ENCODE results near the gene CIPC.

The CIPC gene

DNA sequence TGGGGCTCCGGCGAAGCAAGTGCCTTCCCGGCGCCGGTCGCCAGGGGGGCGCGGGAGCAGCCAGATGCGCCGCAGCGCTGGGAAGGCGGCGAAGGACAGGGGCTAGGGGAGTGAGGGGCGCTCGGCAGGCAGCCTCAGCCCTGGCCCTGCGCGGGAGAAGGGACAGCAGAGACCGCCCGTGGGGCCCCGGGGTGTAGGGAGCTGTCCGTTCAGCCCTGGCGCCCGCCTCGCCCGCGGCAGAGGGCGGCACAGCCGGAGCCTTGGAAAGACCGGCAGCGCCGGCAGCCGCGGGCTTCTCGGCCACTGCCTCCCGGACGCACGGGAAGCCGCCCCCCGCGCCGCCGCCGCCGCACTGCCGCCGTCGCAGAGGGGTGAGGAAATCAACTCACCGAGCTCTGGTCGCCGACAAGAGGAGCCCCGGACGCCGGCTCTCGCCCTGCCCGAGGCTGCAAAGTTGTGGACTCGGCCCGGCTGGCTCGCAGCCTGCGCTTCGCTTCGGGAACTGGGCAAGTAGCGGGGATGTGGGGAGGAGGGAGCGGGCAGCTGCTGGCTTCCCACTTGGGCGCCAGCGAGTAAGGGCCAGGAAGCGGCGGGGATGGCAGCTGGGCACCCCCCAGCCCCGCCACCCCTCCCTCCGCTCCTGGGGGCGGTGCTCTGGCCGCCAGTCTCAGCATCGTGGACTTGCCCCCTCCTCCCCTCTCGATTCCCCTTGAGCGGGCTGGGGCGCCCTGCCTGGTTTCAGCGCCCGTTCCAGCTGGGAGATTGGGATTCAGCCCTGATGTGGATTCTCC is 43.4 kb downstream of the CIPC start, which contains the start of gene ZDHHC22:
TSS of gene ZDHHC22 (minus strand) at position 578 of the 791 bp plus-strand sequence. CDS start 2,053 bp downstream, outside the sequence.
- no peaks in the 10 kb centered on the region for H3K79me2 ChIP-seq (ENCODE audit: insufficient read depth, low read length)
- no peaks in the 10 kb centered on the region for H3K27me3 ChIP-seq (ENCODE audit: low read length)

DNA sequence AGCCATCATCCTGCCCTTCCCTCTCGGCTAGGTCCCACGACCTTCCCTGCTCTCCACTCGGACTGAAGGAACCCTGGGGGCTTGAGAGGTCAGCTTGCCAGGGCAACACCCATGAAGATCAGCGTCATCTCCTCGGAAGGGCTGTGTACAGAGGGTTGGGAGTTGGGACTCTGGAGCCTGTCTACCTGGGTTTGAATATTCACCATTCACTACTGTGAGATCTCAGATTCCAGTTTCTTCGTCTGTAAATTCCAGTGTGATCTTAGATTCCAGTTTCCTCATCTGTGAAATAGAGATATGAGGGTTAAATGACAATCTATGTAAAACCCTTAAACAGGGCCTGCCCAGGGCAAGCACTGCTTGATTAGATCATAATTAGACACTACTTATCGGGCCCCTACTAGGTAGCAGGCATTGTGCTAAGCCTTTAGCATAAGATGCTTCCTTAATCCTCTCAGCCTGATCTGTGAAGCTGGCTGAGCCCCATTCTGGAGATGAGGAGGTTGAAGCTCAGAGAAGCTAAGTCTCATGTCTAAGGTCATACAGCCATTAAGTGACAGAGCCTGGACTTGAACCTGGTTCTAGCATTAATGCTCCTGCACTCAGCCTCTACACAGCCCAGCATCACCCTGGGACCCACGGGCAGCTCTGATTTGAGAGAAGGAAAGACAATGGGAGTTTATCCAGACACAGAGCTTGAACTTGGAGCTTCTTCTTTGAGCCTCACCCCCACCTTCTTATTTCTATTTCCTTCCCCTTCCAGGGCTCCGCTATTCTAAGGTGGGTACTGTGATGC is 44.1 kb downstream of the CIPC start:
- no peaks in the 10 kb centered on the region for H4K20me1 ChIP-seq (ENCODE audit: low read depth, low read length)
- no peak overlapping the region for H3K9ac ChIP-seq (ENCODE audit: low read length)

More for the DNA sequence above, 43.4 kb downstream of the CIPC start, which contains the start of gene ZDHHC22:
- Histone ChIP-seq H3K4me3 (ENCODE audit: insufficient read depth, low read length, poor library complexity, severe bottlenecking) (no peak within 1 kb of the TSS), H3K9me3 (ENCODE audit: insufficient read depth, low read length) (no peaks in the 10 kb centered on the region), H3K9ac (ENCODE audit: low read length) (no peak within 1 kb of the TSS), H3F3A (ENCODE audit: insufficient read depth) (no peaks in the 10 kb centered on the region), H3K36me3 (ENCODE audit: low read length) (no peaks in the 10 kb centered on the region), H3K9me2 (replicated peaks; ENCODE audit: insufficient read depth, low read length) (no peaks in the 10 kb centered on the region), H2AFZ (ENCODE audit: low read depth, low read length, severe bottlenecking) (no peak within 1 kb of the TSS), H3K27ac (ENCODE audit: low read depth, low read length) (no peak within 1 kb of the TSS), H3K4me2 (ENCODE audit: low read depth, low read length, poor library complexity, severe bottlenecking) (no peak within 1 kb of the TSS), H4K20me1 (ENCODE audit: low read depth, low read length) (no peaks in the 10 kb centered on the region)
- no peak for TF ChIP-seq EZH2phosphoT487 (conservative IDR thresholded peaks at IDR 0.05; ENCODE audit: low read length)
- TF ChIP-seq, protein P1, sequence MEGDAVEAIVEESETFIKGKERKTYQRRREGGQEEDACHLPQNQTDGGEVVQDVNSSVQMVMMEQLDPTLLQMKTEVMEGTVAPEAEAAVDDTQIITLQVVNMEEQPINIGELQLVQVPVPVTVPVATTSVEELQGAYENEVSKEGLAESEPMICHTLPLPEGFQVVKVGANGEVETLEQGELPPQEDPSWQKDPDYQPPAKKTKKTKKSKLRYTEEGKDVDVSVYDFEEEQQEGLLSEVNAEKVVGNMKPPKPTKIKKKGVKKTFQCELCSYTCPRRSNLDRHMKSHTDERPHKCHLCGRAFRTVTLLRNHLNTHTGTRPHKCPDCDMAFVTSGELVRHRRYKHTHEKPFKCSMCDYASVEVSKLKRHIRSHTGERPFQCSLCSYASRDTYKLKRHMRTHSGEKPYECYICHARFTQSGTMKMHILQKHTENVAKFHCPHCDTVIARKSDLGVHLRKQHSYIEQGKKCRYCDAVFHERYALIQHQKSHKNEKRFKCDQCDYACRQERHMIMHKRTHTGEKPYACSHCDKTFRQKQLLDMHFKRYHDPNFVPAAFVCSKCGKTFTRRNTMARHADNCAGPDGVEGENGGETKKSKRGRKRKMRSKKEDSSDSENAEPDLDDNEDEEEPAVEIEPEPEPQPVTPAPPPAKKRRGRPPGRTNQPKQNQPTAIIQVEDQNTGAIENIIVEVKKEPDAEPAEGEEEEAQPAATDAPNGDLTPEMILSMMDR (IDR thresholded peaks at IDR 0.05; ENCODE audit: insufficient read depth, low read length, poor library complexity, severe bottlenecking) = no peak

GRCh38 chr14:77143071-77143470 is 45.0 kb downstream of the CIPC start:
- Histone ChIP-seq H3K9ac (ENCODE audit: low read length) (no peak overlapping the region), H4K20me1 (ENCODE audit: low read depth, low read length) (no peaks in the 10 kb centered on the region), H3F3A (ENCODE audit: insufficient read depth) (no peaks in the 10 kb centered on the region), H2AFZ (ENCODE audit: low read depth, low read length, severe bottlenecking) (no peak overlapping the region), H3K79me2 (ENCODE audit: insufficient read depth, low read length) (no peaks in the 10 kb centered on the region), H3K9me3 (ENCODE audit: insufficient read depth, low read length) (no peaks in the 10 kb centered on the region), H3K36me3 (ENCODE audit: low read length) (no peaks in the 10 kb centered on the region), H3K27ac (ENCODE audit: low read depth, low read length) (no peak overlapping the region), H3K4me2 (ENCODE audit: low read depth, low read length, poor library complexity, severe bottlenecking) (no peak overlapping the region), H3K4me3 (ENCODE audit: insufficient read depth, low read length, poor library complexity, severe bottlenecking) (no peak overlapping the region), H3K27me3 (ENCODE audit: low read length) (no peaks in the 10 kb centered on the region), H3K9me2 (replicated peaks; ENCODE audit: insufficient read depth, low read length) (no peaks in the 10 kb centered on the region)
- TF ChIP-seq EZH2phosphoT487 (conservative IDR thresholded peaks at IDR 0.05; ENCODE audit: low read length) = no peak

More for the DNA sequence above, 44.1 kb downstream of the CIPC start:
- Histone ChIP-seq H3K4me3 (ENCODE audit: insufficient read depth, low read length, poor library complexity, severe bottlenecking) (no peak overlapping the region), H3K79me2 (ENCODE audit: insufficient read depth, low read length) (no peaks in the 10 kb centered on the region), H3F3A (ENCODE audit: insufficient read depth) (no peaks in the 10 kb centered on the region), H3K4me2 (ENCODE audit: low read depth, low read length, poor library complexity, severe bottlenecking) (no peak overlapping the region), H3K9me3 (ENCODE audit: insufficient read depth, low read length) (no peaks in the 10 kb centered on the region), H3K9me2 (replicated peaks; ENCODE audit: insufficient read depth, low read length) (no peaks in the 10 kb centered on the region), H3K27me3 (ENCODE audit: low read length) (no peaks in the 10 kb centered on the region), H3K27ac (ENCODE audit: low read depth, low read length) (no peak overlapping the region), H2AFZ (ENCODE audit: low read depth, low read length, severe bottlenecking) (no peak overlapping the region), H3K36me3 (ENCODE audit: low read length) (no peaks in the 10 kb centered on the region)
- no peak for TF ChIP-seq EZH2phosphoT487 (conservative IDR thresholded peaks at IDR 0.05; ENCODE audit: low read length)
- TF ChIP-seq, protein P1 (IDR thresholded peaks at IDR 0.05; ENCODE audit: insufficient read depth, low read length, poor library complexity, severe bottlenecking) = no peak

All from SU-DHL-6 (cell line).